HL-60/S4 treated with retinoic acid at 250 ng/mL for 4 days and 3 days (cell line): ENCODE results near the gene CRTC3.

Source experiments
- in situ Hi-C: fragments of 300-500 bp; cut with MboI; formaldehyde crosslinking; loops from 2 replicates; pipeline ENCODE4 v1.7.0; 2022; ENCODE audit warnings: low sequenced_read_pairs

The CRTC3 gene

DNA sequence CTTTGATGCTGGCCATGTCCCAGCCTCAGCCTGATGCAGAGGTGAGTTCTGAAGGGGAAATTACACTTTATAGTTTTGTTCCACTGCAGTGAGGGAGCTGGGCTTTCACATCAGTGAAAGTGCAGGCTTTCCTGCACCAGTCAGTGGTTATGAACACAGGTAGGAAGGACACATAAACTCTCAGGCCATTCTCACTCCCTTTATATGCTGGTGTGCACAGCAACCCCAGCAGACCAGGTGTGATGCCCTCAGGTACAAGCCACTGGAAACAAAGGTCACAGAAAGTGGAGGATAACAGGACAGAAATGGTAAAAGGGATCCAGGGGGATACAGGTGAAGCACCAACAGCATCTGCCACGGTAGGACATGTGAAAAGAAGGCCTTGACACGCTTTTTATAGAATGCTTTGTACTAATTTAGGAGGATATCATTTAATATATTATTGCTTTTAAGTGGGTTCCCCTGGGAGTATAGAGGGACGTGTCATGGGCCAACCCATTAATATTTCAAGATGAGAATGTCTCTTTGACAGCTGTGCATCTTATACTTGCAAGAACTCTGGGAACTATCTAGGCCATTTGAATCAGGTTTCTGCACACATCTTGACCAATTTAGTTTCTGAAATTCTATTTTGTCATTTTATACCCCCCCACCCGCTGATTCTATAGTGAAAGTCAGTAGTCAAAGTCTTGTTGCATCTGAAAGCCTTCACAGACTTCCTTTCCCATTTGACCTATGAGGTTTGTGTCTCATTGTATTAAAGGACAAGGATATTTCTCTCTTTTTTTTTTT lies 162.5 kb downstream of the CRTC3 start:
- in situ Hi-C loops, result no loop called here
